Renal cortical epithelial cell (primary cell): ENCODE measurements around the gene CD58. TPM values are rescaled to one million over a fixed set of nuclear protein-coding genes. Genes with fewer than 3 reads are reported as not detected.

Source experiments
- DNase-seq: peaks from one replicate; pipeline ENCODE4 v3.0.0-alpha.2; 2011; ENCODE audit warnings: low read depth
- total RNA-seq: library from RNA; depleted of rRNA; stranded (reverse); fragments of >200 nt; gene quantifications from 2 replicates; pipeline ENCODE4 v1.2.3, GENCODE V29; 2014

The CD58 gene
- total RNA-seq, 1 donor from 2014 or later = 45.4 TPM

- DNase-seq = no peak
Observed at GRCh38 chr1:116510361-116510760, 60.5 kb downstream of the CD58 start.

GRCh38 chr1:116508984-116509980 lies 61.5 kb downstream of the CD58 start:
- peak; percentile 97 for DNase-seq

- peak; percentile 33 for DNase-seq
Observed at GRCh38 chr1:116508085-116508983, 62.5 kb downstream of the CD58 start.

- no peak for DNase-seq
Observed at GRCh38 chr1:116507631-116508030, 63.2 kb downstream of the CD58 start.

- DNase-seq = peak; percentile 77
Observed at GRCh38 chr1:116506132-116507004, 64.5 kb downstream of the CD58 start.

GRCh38 chr1:116504308-116505156 lies 66.3 kb downstream of the CD58 start:
- peak; percentile 79 for DNase-seq

- no peak for DNase-seq
Observed at GRCh38 chr1:116503546-116504307, 67.1 kb downstream of the CD58 start.

- no peak for DNase-seq
Observed at GRCh38 chr1:116502671-116503314, 68.0 kb downstream of the CD58 start.

GRCh38 chr1:116501870-116502244 lies 69.0 kb downstream of the CD58 start:
- no peak for DNase-seq

GRCh38 chr1:116501125-116501869 lies 69.5 kb downstream of the CD58 start:
- DNase-seq = no peak

- DNase-seq = peak; percentile 61
Observed at GRCh38 chr1:116498789-116499628, 71.8 kb downstream of the CD58 start.

GRCh38 chr1:116497656-116498055 lies 73.2 kb downstream of the CD58 start:
- peak; percentile 63 for DNase-seq

GRCh38 chr1:116496898-116497297 lies 73.9 kb downstream of the CD58 start:
- DNase-seq = no peak

GRCh38 chr1:116496380-116496779 lies 74.4 kb downstream of the CD58 start:
- DNase-seq = peak; percentile 59

GRCh38 chr1:116495535-116495934 lies 75.3 kb downstream of the CD58 start:
- peak; percentile 31 for DNase-seq

GRCh38 chr1:116494745-116495144 lies 76.1 kb downstream of the CD58 start:
- DNase-seq = peak; percentile 84

- peak; percentile 66 for DNase-seq
Observed at GRCh38 chr1:116494353-116494692, 76.5 kb downstream of the CD58 start.
